HG03342 (cell line): Measurements from ENCODE around the gene STAT5B.
"Not testable (repeated sequence)": the region's sequence is repeated elsewhere in the genome, so short reads cannot be mapped to it uniquely, and the experiment has no call there.

Experiments used
- ATAC-seq: cut with Tn5 transposase; IDR thresholded peaks from one replicate; pipeline ENCODE4 v1.9.1; 2021; ENCODE audit warnings: mild to moderate bottlenecking, moderate library complexity; ENCODE audit not compliant: unreplicated experiment

STAT5B gene

GRCh38 chr17:42271006-42271778 lies 5.0 kb downstream of the STAT5B start:
- no peak for ATAC-seq

- no peak for ATAC-seq
Measured at GRCh38 chr17:42270596-42270995, 5.6 kb downstream of the STAT5B start.

DNA sequence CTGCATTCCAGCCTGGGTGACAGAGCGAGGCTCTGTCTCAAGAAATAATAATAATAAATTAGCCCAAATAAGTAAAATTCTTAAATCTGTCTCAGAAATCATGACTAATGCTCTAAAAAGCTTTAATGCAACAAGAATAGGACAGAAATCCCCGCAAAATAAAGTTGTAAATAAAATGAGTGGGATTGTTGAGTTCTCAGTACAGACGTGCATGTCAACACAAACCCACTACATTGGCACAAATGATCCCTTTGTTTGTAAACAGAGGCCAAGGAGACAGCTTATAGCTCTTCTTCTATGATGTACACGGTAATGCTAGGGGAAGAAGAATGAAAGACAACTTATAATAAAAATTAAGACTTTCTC lies 6.0 kb downstream of the STAT5B start:
- ATAC-seq: no peak

- ATAC-seq: no peak
Measured at GRCh38 chr17:42268236-42268635, 8.0 kb downstream of the STAT5B start.

DNA sequence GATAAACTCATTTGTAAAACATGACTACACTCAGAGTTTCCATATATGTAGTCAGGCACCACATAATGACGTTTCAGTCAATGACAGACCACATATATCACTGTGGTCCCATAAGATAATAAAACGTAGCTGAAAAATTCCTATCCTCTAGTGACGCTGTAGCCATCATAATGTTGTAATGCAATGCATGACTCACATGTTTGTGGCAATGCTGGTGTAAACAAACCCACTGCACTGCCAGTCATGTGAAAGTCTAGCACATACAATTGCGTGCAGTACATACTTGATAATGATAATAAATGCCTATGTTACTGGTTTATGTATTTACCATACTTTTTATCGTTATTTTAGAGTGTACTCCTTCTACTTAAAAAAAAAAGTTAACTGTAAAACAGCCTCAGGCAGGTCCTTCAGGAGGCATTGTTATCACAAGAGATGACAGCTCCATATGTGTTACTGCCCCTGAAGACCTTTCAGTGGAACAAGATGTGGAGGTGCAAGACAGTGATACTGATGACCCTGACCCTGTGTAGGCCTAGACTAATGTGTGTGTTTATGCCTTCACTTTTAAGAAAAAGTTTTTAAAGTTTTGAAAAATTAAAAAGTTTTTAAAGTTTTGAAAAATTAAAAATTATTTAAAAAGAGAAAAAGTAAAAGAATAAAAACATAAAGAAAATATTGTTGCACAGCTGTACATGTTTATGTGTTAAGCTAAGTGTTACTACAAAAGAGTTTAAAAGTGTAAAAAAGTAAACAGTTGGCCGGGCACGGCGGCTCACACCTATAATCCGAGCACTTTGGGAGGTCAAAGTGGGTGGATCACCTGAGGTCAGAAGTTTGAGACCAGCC lies 9.0 kb downstream of the STAT5B start:
- no peak for ATAC-seq

- ATAC-seq: no peak
Measured at GRCh38 chr17:42266462-42266861, 9.7 kb downstream of the STAT5B start.

DNA sequence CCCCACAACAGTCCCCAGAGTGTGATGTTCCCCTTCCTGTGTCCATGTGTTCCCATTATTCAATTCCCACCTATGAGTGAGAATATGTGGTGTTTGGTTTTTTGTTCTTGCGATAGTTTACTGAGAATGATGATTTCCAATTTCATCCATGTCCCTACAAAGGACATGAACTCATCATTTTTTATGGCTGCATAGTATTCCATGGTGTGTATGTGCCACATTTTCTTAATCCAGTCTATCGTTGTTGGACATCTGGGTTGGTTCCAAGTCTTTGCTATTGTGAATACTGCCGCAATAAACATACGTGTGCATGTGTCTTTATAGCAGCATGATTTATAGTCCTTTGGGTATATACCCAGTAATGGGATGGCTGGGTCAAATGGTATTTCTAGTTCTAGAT lies 11.8 kb downstream of the STAT5B start:
- ATAC-seq: not testable (repeated sequence)

DNA sequence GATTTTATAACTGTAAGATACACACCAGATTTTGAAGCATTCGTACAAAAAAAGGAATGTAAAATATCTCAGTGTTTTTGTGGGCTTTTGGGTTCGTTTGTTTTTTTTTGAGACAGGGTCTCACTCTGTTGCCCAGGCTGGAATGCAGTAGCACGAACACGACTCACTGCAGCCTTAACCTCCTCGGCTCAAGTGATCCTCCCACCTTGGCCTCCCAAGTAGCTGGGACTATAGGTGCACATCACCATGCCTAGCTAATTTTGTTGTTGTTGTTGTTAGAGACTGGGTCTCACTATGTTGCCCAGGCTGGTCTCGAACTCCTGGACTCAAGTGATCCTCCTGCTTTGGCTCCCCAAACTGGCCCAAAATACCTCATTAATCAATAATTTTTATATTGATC lies 15.9 kb downstream of the STAT5B start:
- ATAC-seq: no peak

DNA sequence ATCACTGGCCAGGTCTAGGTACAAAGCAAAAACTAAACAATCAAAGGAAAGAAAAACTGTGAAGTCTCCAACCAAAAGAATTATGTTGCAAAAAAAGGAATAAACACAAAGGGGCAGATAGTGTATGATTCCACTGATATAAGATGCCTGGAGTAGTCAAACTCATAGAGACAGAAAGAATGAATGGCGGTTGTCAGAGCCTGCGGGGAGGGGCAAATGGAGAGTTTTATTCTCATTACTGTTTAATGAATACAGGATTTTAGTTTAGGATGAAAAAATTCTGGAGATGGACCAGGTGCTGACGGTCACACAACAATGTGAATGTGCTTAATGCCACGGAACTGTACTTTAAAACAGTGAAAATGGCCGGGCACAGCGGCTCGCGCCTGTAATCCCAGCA lies 20.7 kb downstream of the STAT5B start:
- ATAC-seq: no peak

DNA sequence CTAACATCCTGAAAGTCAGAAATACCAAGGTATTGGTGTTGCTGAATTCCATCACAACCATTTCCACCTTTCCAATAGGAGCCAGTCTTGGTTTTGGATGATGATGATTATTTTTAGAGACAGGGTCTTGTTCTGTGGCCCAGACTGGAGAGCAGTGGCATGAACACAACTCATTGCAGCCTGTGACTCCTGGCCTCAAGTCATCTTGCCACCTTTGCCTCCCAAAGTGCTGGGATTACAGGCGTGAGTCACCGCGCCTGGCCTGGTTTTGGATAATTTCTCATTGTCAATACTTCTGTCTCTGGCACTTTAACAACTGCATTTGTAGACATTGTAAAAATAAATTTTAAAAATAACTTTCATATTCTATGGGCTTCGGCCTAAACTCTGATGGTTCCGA lies 22.6 kb downstream of the STAT5B start:
- ATAC-seq: no peak

GRCh38 chr17:42252597-42253550 lies 23.3 kb downstream of the STAT5B start:
- no peak for ATAC-seq

GRCh38 chr17:42251115-42251514 lies 25.1 kb downstream of the STAT5B start:
- ATAC-seq: no peak

DNA sequence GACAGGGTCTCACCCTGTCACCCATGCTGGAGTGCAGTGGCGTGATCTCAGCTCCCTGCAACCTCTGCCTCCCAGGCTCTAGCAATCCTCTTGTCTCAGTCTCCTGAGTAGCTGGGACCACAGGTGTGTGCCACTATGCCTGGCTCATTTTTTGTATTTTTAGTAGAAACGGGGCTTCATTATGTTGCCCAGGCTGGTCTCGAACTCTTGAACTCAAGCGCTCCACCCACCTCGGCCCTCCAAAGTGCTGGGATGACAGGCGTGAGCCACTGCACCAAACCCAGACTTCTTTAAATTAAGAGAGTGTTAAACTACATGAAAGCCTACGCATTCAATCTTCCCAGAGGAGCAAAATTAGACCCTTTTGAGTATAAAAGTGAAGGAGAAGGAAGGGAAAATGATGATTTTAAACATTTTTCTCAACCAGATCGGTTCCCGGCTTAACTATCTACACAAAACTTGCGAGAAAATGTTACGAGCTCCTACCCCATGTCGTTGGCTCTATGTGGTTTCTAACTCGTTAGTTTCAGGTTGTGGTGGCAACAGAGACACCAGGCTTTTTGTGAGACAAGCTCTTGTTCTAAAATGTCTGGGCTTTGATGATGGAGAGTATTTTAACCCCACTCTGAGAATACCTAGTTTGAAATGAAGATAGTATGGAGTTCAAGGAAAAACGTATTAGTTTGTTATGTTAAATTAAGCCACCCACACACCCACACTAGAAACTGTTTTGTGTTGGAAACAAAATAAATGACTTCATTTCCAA lies 26.3 kb downstream of the STAT5B start:
- no peak for ATAC-seq

DNA sequence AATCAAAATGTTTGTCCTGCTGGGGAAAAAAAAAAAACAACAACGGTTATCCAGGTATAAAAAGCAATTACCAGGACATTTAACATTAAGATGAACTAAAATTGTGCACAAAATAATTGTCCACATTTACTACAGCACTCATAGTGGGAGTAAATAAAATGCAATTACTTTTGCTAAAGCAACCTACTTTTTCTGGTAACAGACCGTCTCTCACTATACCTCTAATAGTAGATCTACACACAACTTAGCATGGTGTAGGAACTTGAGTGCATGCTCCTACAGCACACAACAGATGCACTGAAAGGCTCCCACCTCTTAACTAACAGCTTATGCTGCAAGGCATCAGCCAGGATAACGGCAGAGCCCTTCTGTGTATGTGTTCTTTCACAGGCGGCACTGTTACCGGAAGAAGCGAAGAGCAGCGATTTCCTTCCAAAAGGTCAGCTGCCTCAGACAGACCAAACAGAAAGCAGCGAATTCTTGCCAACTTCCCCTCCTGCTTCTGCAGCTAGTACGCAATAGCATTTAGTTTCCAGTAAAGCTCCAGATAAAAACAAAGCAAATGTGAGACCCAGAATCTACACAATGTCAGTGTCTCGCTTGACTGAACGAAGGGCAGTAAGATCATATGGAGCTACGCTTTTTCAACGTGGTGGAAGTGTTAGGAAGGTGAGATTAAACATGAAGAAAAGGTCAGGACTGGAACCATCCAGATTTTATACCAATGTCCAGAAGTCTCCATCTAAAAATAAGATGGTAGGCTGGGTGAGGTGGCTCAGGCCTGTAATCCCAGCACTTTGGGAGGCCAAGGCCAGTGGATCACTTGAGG lies 27.6 kb downstream of the STAT5B start:
- peak; percentile 80 for ATAC-seq

- no peak for ATAC-seq
Measured at GRCh38 chr17:42247734-42248133, 28.5 kb downstream of the STAT5B start.

DNA sequence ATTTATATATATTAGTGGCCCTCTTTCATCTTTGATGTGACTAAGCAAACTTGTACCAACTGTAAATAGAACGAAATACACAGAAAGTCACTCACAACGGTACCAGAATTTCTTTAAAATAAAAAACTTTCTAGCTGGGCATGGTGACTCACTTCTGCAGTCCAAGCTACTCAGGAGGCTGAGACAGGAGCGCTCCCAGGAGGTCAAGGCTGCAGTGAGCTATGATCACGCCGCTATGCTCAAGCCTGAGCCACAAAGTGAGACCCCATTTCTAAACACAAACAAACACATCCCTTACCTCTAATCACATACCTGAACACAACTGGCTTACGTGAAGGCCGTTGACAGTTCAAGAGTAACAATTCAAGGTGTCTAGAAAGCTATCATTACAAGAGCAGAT lies 29.7 kb downstream of the STAT5B start:
- ATAC-seq: no peak

DNA sequence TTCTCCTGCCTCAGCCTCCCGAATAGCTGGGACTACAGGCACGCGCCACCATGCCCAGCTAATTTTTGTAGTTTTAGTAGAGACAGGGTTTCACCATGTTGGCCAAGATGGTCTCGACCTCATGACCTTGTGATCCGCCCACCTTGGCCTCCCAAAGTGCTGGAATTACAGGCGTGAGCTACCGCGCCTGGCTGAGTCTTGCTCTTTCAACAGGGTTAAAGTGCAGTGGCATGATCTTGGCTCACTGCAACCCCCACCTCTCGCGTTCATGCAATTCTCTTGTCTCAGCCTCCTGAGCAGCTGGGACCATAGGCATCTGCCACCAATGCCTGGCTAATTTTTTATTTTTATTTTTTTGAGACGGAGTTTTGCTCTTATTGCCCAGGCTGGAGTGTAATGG lies 31.0 kb downstream of the STAT5B start:
- not testable (repeated sequence) for ATAC-seq

DNA sequence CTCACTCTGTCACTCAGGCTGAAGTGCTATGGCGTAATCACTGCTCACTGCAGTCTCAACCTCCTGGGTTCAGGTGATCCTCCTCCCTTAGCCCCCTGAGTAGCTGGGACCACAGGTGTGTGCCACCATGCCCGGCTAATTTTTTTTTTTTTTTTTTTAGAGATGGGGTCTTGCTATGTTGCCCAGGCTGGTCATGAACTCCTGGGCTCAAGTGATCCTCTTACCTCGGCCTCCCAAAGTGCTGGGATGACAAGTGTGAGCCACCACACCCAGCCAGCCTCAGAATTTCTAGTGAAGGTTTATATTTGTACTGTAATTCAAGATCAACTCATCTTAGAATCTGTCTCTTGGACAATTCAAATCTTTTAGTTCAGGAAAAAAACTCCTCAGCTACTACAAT lies 32.1 kb downstream of the STAT5B start:
- not testable (repeated sequence) for ATAC-seq

DNA sequence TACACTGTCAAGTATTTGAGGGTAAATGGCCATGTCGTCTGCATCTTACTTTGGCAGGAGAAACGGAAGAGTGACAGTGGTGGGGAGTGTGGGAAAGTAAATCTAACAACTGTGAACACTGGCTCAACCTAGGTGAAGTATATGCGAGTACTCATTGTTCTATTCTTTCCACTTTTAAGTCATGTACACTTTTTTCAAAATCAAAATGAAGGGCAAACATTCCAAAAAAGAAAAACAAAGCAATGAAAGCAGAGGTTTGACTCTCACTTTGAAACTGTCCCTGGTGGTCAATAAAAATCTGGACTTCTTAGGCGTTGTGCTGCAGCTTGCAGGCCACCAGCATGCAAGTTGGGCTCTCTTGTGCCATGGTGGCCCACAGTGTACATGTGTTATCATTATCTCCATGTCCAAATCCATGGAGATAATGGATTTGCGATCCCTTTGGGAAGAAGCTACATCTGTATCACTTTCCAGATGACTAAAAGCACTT lies 32.7 kb downstream of the STAT5B start:
- no peak for ATAC-seq
